ENCODE results near the gene FOS.
"Not testable (repeated sequence)": the region's sequence is repeated elsewhere in the genome, so short reads cannot be mapped to it uniquely, and the experiment has no call there.

Gene FOS

GRCh38 chr14:75294649-75295033 is 16.0 kb downstream of the FOS start:
- no peak for DNase-seq (ENCODE audit: low read depth in 2 of 2)

- no peak for DNase-seq (ENCODE audit: low read depth in 2 of 2)
Observed at GRCh38 chr14:75295061-75295461, 16.4 kb downstream of the FOS start.

DNA sequence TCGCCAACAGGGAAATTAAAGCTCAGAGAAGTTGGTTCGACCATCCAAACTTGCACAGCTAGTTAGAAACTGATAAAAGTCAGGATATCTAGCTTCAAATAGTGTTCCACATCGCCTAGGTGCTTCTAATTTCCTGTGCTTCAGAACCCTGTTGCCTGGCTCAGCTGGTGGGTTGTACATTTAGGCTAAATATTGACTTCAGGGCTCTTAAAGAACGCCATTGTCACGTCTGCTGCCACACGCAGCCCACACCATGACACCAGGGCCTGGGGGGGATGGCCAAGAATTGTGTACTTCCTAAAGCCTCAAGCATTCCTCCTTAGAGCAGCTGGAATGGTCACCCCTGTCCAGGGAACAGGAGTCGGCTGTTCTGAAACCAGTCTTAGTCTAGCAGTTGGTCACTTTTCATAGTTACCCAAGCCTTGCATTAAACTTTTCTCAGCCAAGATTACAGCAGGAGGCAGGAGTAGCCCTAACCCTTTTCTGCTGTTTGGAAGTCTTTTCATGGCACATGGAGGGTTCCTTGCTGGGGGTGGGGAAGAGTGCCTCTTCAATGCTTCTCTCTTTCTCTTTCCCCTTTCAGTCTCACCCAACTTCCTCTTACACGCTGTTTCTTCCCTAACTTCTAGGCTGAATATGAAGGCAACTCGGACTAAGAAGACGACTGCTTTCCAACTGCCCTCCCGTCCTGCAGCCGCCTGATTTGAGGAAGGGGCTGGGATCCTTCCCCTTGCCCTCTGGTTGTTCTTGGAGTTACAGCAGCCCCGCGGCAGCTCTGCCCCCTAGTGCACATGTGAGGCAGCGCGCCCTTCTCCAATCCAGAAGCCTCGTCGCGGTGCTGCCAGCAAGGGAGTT is 17.1 kb downstream of the FOS start:
- no peak for DNase-seq (ENCODE audit: low read depth in 2 of 2)

GRCh38 chr14:75297411-75298040 is 18.9 kb downstream of the FOS start:
- no peak for DNase-seq (ENCODE audit: low read depth in 2 of 2)

- no peak for DNase-seq (ENCODE audit: low read depth in 2 of 2)
Observed at GRCh38 chr14:75298187-75298965, 19.7 kb downstream of the FOS start.

GRCh38 chr14:75299059-75299458 is 20.4 kb downstream of the FOS start:
- DNase-seq (ENCODE audit: low read depth in 2 of 2) = no peak

DNA sequence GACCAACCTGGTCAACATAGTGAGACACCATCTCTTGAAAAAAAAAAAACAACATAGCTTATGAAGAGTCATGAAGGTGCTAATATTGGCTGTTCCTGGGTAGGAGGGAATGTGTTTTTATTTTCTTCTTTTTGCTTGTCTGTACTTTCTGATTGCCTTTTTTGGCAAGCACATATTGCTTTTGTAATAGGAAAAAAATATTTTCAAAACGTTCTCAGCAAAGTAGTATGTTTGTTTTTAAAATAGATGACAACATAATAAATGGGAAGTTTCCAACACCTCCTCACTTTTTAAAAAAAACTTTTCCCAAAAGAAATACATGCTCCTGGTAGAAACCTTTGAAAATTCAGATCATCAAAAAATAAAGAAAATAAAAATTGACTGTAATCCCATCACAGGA is 20.9 kb downstream of the FOS start:
- no peak for DNase-seq (ENCODE audit: low read depth in 2 of 2)

- no peak for DNase-seq (ENCODE audit: low read depth in 2 of 2)
Observed at GRCh38 chr14:75301666-75302325, 23.2 kb downstream of the FOS start.

DNA sequence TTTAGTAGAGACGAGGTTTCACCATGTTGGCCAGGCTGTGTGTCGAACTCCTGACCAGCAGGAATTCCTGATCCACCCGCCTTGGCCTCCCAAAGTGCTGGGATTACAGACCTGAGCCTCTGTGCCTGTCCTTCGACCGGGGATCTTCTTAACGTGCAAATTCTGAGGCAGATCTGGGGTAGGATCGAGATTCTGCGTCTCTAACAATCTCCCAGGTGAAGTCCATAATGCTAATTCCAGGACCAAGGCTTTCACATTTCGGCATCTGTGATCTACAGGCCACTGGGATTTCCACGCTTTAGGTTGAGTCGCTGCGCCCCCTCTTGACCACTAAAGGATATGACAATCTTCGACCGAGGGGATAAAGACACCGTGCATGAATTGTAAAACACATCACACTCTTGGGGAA is 24.8 kb downstream of the FOS start:
- no peak for DNase-seq (ENCODE audit: low read depth in 2 of 2)

DNA sequence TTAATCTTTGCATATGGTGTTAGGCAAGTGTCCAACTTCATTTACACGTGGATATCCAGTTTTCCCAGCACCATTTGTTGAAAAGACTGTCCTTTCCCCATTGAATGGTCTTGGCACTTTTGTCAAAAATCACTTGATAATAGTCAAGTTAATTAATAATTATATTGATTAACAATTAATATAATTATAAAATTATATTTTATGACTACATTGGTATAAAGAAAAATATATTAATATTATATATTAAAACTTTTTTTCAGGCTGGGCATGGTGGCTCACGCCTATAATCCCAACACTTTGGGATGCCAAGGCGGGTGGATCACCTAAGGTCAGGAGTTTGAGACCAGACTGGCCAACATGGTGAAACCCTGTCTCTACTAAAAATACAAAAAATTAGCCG is 27.8 kb downstream of the FOS start:
- not testable (repeated sequence) for DNase-seq (ENCODE audit: low read depth in 2 of 2)

GRCh38 chr14:75306927-75307699 is 28.5 kb downstream of the FOS start:
- no peak for DNase-seq (ENCODE audit: low read depth in 2 of 2)

GRCh38 chr14:75307700-75308379 is 29.2 kb downstream of the FOS start:
- peak in 1 of 2 donors; percentile 31 for DNase-seq (ENCODE audit: low read depth in 2 of 2)

DNA sequence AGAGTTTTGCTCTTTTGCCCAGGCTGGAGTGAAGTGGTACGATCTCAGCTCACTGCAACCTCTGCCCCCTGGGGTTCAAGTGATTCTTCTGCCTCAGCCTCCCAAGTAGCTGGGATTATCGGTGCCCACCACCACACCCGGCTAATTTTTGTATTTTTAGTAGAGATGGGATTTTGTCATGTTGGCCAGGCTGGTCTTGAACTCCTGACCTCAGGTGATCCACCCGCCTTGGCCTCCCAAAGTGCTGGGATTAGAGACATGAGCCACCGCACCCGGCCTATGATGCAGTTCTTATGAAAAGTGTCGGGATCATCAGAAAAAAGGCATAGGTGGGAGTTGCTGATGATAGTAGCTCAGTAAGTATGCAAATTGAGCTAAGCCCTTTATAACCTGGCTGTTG is 30.4 kb downstream of the FOS start:
- not testable (repeated sequence) for DNase-seq (ENCODE audit: low read depth in 2 of 2)

DNA sequence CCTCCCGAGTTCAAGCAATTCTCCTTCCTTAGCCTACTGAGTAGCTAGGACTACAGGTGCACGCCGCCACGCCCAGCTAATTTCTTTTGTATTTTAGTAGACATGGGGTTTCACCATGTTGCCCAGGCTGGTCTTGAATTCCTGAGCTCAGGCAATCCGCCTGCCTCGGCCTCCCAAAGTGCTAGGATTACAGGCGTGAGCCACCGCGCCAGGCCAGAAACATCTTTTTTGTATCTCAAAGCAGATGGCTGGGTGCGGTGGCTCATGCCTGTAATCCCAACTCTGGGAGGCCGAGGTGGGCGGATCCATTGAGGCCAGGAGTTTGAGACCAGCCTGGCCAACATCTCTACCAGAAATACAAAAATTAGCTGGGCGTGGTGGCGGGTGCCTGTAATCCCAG is 30.9 kb downstream of the FOS start:
- not testable (repeated sequence) for DNase-seq (ENCODE audit: low read depth in 2 of 2)

DNA sequence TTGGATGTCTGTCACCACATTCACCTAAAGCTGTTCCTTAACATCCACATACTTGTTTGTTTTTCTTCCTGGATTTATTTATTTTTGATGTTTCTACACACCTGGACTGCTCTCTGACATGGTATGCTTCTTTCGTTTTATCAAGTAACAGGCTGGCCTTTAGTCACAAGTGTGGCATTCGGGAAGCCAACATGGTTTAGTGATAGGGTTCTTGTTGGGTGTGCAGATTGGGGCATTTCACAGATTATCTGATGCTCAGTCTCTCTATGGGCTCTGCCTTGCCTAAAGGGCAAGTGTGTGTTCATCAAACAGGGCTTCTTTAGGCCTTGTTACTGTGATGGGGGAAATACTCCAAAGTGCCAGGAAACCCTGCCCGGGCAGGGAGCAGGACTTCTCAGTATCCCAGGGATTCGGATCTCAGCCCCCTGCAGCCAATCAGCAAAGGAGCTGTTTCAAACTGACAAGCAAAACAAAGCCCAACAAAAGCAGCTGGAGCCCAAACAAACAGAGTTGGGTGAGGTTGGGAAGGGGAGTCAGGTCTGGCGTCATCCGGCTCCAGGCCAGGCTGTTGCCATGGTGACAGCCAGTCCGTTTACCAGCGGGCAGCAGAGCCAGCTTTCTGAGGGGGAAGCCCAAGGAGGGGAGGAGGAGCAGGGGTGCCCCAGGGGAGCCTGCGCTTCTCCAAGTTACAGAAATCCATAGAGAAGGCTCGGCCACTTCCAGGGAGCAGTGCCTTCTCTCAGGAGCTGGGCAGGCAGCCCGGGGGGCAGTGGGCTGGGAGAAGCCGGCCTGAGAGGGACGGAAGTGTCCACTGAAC is 31.9 kb downstream of the FOS start:
- DNase-seq (ENCODE audit: low read depth in 2 of 2) = no peak

DNA sequence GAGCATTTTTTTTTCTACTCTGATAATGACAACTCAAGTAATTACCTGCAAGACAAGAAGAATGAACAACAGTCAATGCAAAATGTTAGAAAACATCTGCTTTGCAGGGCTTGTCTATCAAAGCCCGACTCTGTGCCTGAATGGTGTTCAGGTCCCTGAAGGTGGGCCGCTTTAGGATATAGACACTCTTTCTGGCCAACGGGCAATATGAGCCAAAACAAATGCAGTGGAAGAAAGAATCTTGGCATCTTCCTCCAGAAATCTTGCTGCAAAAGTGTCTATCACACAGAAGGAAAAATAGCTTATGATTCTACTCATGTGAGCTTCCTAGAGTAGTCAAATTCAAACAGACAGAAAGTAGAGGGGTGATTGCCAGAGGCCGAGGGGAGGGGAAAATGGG is 32.7 kb downstream of the FOS start:
- DNase-seq (ENCODE audit: low read depth in 2 of 2) = no peak

GRCh38 chr14:75312341-75312740 is 33.7 kb downstream of the FOS start:
- no peak for DNase-seq (ENCODE audit: low read depth in 2 of 2)

GRCh38 chr14:75313294-75313693 is 34.7 kb downstream of the FOS start:
- no peak for DNase-seq (ENCODE audit: low read depth in 2 of 2)

GRCh38 chr14:75315144-75315543 is 36.5 kb downstream of the FOS start:
- DNase-seq (ENCODE audit: low read depth in 2 of 2) = no peak

DNA sequence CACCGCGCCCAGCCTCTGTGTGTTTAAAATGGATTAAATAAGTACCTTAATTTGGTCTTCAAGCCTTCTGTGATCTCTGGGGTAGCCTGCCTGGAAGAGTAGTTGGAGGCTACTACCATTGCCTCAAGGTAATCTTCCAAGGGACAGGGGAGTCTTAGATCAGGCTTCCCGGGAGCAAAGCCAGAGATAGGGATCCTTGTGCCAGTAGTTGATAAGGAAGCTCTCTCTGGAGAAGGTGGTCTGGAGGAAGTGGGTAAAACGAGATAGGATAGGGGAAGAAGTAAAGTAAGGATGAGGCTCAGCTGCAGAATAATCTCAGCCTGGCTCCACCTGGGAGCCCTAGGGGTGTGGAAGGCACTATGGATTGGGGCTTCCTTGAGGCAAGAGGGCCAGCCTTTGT is 38.5 kb downstream of the FOS start:
- DNase-seq (ENCODE audit: low read depth in 2 of 2) = no peak
